ENCODE measurements around the gene PDCL2.
"Not testable (repeated sequence)": the region's sequence is repeated elsewhere in the genome, so short reads cannot be mapped to it uniquely, and the experiment has no call there.

Gene PDCL2

DNA sequence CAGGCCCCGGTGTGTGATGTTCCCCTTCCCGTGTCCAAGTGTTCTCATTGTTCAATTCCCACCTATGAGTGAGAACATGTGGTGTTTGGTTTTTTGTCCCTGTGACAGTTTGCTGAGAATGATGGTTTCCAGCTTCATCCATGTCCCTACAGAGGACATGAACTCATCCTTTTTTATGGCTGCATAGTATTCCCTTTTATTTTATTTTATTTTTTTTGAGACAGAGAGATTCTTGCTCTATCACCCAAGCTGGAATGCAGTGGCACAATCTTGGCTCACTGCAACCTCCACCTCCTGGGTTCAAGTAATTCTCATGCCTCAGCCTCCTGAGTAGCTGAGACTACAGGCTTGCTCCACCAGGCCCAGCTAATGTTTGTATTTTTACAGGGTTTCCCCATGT, 9.3 kb downstream of the PDCL2 start:
- DNase-seq = not testable (repeated sequence)

DNA sequence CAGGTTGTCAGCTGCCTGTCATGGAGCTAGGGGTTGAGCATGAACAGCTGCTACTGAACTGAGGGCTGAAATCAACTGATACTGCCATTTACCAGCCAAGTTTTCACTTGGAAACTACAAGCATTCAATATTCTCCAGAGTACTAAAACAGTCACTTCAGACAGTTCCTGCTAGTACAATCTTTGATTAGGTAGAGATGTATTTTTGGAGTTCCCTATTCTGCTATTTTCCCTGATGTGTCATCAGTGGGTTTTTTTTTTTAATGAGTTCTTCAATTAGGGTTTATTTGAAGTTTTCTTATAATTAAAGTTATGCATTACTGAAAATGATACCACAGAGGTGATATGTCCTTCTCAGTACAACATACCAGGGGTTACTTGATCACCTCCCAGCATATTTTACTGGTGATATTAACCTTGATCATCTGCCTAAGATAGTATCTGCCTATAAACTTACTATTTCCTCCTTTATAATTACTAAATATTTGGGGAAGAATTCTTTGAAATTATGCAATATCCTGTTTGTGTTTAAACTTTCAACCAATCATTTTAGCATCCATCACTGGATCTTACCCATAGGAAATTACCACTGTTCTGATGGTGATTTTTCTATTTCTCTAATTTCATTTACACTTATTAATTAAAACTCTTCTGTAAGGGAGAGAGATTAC, 13.6 kb downstream of the PDCL2 start:
- no peak for DNase-seq

DNA sequence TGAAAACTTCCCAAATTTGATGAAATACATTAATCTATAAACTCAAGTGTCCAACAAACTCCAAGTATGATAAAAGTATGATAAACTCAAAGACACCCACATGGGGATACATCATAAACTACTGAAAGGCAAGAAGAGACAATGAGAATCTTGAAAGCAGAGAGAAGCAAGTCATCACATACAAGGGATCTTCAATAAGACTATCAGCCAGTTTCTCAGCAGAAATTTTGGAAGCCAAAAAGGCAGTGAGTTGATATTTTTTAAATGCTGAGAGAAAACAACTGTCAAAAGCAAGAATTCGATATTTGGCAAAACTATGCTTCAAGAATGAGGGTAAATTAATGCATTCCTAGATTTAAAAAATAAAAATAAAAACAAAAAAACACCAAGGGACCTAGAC, 16.5 kb downstream of the PDCL2 start:
- DNase-seq = no peak

DNA sequence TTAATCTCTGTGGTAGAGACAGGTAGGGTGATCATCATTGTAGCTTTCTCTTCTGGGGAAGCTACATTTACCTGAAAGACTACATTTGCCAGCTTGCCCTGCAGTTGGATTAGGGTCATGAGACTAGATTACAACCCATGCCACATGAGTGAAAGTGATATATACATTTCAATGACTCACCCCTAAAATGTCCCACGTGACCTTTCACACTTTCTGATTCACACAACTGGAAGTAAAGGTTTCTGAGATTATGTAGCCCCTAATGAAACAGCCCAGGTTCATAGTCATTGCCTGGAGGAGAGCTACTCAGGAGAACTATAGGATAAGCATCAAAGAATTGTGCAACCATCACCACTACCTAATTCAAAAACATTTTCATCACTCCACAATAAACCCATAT, 17.8 kb downstream of the PDCL2 start:
- DNase-seq = no peak

DNA sequence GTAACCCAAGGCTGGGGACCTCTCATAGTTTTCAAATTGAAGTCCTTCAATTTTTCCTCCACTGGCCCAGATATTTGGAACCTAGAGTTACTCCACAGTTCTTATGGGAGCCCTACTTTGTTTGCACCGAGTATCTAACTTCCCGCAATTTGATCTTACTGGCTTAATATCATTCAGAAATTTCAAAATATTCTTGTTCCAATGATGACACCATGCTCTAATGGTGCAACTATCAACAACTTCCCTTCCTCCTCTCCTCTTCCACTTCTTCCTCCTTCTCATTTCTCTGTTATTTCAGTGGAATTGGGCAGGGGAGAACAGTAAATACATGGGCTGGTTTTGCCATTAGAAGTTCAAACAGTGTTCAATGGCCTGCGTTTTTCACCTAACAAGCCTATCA, 20.2 kb downstream of the PDCL2 start:
- DNase-seq = no peak

DNA sequence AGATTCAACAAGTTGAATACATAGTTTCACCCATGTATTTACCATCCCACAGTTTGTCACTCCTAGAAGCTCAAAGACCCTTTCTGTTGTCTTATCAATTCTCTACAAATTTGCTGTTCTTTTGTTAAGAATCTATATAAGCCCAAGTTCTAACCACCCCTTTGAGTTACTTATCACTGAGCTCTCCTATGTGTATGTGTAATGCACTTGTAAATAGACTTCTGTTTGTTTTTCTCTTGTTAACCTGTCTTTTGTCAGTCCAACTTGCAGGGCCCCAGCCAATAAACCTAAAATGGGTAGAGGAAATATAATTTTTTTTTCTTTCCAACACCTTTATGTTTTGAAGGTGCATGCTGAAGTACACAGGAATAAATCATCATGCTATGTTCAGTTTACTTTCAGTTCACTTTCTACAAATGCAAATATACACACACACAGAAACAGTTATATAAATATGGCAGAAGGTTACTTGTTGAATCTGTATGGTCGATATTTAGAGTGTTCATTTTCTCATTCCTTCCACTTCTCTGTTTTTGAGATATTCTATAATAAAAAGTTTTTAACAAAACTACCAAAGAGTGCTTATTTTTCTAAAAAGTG, 23.0 kb downstream of the PDCL2 start:
- DNase-seq = no peak

DNA sequence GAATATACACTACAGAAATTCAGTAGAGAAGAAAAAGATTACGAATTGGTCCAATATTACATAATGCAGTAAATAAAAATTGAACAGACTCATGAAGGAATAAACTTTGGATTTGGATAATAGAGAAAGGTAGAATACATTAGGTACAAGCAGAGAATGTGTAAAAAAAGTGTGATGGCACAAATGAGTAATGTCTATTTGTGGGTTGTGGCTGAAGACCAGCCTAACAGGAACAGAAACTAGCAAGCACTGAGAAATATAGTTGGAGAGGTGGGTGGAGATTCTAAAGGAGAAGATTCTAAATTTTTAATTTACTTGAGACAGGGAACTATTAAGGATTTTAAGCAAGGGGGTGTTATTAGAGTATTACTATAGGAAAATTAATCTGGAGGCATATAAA, 30.2 kb downstream of the PDCL2 start:
- no peak for DNase-seq

DNA sequence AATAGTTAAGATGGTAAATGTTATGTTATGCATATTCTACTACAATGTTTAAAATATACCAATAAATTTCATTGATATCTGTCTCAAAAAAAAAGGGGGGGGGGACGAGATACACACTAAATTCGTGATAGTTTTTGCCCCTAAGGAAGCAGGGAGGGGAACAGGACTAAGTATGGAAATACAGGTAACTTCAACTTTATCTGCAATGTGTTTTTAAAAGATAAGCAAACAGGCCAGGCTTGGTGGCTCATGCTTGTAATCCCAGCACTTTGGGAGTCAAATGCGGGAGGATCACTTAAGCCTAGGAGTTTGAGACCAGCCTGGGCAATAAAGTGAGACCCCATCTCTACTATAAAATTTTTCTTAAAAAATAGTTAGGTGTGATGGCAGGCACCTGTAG, 31.9 kb downstream of the PDCL2 start:
- DNase-seq = no peak

DNA sequence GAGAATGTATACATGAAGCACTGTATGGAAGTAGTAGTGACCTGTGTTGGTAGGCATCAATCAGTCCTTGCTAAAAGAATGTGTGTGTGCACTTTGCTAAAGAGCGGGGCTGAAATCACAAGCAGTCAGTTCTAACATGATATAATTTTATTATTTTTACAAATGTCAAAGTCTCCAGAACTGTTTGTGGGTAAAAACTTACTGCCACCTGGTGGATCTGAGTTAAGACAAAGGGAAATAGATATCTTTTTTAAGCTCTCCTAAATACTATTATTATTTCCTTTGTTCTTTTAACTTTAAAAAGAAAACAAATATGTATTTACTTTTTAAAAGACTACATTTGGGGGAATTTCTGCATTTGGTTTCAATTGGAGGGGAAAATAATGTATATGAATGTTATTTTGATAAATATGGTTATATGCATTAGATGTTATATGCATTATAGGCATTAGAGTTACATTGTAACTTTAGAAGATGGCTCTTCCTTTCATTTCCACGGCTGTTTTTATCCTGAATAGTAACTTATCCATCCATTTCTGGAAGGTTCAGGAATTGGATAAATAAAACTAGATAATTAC, 37.5 kb downstream of the PDCL2 start:
- DNase-seq = no peak

DNA sequence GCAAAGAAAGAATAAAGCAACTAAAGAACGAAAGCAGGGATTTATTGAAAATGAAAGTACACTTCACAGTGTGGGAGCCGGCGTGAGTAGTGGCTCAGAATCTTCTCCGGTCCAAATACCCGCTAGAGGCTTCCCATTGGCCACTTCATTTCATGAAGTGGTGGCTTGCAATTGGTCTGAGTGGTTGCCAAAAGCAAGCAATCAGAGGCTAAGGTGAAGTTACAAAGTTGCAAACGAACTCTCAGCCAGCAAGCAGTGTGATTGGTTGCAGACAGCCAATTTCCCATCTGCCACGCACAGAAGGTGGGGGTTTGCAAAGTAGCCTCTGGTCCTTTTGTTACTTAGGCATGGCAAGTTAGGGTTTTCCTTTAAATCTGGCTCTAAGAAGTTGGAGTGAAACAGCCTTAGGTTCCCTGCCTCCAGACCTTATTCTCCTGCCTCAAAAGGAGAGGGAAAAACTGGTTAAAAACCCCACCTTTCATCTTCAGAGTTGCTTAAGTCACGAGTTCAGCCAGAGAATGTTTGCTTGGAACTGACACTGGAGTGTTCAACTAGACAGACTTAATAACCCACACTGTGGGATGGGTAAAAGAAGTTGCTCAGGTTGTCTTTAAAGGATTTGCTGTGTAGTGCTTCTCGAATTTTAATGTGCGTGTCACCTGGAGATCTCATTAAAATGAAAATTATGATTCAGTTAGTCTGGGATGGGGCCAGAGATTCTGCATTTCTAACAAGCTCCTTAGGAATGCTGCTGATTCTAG, 38.4 kb downstream of the PDCL2 start:
- peak; percentile 3 for DNase-seq

DNA sequence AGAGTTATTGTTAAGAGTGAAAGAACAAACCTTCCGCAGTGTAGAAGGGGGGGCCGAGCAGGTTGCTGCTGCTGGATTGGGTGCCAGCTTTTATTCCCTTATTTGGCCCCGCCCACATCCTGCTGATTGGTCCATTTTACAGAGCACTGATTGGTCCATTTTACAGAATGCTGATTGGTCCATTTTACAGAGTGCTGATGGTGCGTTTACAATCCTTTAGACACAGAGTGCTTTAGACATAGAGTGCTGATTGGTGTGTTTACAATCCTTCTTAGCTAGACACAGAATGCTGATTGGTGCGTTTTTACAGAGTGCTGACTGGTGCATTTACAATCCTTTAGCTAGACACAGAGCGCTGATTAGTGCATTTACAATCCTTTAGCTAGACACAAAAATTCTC, 40.1 kb downstream of the PDCL2 start:
- DNase-seq = not testable (repeated sequence)

DNA sequence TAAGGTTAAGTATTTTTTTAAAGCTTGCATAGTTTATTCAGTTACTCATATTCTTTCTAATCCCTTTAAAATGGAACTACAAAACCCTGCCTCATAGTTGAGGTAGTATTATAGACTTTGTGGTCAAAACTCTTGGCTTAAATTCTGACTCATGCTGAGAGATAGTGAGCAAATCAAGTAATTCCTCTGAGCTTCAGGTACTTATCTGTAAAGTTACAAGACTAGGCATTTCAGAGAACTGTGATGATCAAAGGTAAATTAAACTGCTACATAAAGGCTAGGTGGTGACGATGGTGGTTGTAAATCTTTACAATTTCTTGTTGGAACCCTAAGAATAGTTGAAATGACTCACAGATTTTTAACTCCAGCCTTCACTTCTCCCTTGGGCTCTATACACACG, 42.2 kb downstream of the PDCL2 start:
- no peak for DNase-seq

DNA sequence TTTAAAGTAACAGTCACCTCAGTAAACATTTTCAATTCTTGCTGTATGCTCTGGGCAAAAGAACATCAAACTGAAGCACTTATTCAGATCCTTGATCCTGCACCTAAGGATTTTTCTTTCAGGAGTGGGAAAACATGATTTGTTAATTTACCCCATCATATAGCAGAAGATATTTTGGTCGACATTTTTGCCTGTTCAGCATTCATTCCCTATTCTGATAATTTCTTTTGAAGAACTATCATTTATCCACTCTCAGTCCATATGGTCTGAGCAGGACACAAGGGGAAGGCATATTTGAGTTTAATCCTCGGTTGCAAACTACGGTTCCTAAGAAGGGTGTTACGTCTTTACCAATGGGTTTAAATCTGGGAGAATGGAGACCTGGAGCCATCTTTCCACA, 44.1 kb downstream of the PDCL2 start:
- DNase-seq = no peak

DNA sequence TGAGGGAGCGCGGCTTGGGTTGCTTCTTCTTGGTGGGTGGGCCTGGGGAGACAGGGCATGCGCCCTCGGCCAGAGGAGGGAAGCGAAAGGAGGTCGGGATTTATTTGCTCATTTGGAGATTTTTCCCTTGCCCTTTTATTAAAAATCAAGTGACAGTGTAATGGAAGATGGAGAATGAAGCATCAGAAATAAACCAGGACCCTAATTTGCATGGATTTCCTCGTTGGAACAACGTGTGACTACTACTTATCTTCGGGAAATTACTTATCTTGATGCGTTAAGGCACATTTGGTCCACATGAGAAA, 44.6 kb downstream of the PDCL2 start:
- DNase-seq = no peak

DNA sequence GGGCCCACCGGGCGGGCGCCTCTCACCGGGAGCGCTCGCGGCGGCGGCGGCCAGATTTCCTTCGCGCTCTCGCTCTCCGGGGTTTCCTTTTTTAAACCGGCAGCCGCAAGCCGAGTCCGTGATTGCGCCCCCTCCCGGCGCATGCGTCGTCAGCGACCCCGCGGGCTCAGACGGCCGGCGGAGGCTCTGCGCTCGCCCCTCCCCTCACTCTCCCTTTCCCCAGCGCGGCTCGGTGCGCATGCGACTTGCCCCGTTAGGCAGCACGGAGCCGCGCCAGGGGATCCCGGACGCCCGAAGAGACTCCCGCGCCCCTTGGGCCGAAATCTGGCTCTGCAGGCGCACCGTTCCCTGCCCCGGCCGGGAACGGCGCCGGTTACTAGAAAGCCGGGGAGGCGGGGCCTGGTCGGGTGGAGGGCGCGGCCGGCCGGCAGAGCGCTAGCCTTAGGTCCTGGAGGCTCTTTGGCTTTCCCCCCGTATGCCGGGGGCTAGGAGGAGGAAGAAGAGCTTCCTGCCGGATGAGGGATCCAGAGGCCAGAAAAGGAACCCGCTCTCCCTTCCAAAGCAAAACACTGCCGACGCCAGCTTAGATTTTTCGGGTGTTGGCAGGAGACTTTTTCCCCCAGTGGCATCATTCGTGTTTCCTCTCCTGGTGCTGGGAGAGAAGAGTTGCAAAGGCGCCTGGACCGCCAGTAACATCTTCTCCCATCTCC, 45.1 kb downstream of the PDCL2 start, which contains the start of gene CLOCK:
Gene CLOCK (minus strand): TSS at position 154 of the 710 bp plus-strand sequence. CDS start 64,124 bp downstream, outside the sequence.
- DNase-seq = peak; percentile 91

DNA sequence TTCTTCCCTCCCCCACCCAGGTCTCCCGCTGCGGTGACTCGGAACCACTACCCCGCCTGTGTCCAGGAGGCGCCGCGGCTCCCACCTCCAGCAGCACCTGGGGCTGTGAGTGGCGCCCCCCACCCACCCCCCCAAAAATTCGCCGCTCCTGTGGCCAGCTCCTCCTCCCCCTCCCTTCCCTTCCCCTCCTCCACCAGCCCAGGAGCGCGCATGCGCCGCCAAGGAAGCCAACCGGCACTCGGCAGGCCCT, 45.6 kb downstream of the PDCL2 start:
- DNase-seq = no peak

DNA sequence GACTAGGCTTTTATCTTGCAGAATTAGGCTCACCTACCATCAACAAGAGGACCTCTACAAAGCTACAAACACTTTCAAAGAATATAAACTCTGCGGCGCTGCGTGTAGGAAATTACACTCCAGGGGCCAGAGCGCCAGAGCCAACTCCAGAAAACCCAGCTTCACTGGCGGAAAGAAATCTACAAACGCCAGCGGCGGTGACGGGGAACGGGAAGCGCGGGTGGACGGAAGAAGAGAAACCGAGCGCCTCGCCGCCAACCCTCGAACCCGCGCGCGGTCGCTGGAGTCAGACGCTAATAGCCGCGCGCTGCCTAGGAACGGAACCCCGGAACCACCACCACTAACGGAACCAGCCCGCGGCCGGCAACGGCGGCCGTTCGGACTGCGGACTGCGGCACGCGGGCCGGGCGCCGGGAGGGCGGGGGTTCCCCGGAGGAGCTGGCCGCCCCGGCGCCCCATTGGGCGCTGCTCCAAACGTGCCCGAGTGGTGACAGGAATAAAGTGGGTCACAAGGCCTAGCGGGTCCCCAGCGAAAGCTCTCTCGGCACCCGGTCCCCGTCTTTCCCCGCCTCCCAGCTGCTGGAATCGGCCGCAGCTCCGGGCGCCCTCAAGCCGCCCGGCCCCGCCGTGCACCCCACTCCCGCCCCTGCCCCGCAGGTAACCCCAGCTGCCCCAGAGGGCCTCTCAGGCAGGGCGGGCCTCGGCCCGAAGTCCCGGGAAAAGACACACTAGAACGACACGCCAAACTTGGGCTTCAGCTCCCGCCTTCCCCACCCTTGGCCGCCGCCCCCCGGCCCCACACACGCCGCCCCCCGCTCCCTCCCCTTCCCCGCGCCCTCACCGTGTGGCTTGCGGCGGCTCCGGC, 46.2 kb downstream of the PDCL2 start:
- DNase-seq = peak; percentile 80

DNA sequence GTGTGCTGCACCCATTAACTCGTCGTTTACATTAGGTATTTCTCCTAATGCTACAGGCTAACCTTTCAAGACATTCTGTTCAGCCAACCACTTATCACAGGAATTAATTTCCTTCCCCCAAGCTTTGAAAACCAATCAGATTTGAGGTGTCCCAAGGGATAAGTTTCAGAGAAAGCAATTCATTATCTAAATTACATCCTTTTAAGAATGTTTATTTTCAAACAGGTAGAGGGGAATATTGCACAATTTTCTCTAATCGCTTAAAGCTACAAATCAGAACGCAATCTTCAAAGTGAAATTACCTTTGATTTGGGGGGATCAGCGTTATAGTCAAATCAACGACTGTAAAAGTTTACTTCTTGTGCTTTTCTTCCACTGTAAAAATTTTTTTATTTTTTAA, 46.9 kb downstream of the PDCL2 start:
- peak; percentile 85 for DNase-seq

DNA sequence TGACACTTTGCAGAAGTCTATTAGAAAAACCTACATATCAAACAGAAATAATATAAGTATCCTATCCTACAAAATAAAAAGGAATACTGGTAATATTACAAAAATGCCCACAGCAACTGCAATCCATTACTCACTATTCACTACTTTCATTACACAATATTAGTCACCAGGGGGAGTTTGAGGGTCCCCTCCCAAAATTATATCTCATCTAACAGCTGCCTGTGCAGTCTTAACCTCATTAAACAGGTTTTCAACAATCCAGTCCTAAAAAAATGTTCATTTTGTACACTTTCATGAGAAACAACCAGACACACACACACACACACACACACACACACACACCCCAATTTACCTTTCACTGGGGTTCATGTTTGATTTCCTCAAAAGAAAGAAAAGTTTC, 48.2 kb downstream of the PDCL2 start:
- peak; percentile 7 for DNase-seq

DNA sequence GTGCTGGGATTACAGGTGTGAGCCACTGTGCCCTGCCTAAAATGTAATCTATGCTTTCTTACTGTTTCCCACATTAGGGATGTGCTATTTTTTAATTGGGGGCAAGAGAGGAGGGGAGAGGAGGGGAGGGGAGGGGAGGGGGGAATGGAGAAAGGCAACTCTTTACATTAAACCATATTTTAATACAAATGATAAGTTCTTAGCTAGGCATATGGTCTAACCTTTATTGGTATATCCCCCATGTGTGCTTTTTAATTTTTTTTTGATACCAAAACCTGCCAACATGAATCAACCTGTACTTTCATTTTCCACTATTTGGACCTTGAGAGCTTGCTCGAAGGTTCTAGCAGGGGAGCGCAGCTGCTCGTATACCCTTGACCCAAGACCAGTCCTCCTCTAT, 51.8 kb downstream of the PDCL2 start:
- no peak for DNase-seq

DNA sequence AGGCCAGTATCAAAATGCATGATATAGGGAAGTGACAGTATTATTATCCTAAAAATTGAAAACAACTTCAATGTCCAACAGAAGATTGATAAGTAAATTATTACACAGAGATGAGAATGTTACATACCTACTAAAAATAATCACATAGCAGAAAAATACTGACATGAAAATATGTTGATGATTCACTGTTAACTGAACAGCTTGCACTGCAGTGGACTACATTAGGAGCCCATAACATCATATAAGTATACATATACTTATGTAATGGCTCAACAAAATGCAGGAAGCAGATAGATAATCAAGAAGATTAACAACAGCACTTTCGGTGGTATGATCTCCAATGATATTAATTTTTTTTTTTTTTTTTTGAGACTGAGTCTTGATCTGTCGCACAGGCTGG, 52.4 kb downstream of the PDCL2 start:
- no peak for DNase-seq

DNA sequence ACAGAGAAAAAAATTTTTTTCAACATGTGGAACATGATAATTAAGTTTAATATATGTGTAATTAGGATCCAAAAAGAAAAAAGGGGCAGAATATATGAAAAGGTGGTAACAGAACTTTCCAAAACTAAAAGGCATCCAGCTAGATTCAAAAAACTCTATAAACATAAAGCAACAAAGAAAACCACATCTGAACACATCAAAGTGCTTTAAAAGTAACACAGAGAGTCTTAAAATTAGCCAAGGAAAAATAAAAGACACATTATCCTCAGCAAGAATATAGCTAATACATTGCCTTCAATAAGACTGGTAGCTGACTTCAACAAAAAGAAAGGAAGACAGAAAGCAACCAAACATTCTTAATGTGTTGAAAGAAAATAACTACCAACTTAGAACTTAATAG, 53.5 kb downstream of the PDCL2 start:
- no peak for DNase-seq

DNA sequence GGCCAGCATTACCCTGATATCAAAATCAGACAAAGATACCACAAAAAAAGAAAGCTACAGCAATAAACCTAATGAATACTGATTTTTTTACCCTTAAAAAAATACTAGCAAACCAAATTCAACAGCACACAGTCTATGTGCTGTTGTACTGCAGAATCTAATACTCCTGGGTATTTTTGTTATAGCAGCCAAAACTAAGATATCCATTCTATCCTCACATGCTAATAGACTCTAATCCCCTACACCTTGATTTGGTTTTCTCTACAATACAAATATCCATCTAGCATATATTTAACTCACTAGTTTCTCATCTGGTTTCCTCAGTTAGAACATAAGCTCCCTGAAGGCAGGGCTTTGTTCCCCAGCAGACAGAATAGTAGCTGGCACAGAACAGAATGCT, 57.7 kb downstream of the PDCL2 start:
- DNase-seq = no peak
